ENCODE results near the gene PHAX.

- TF ChIP-seq CTCF (IDR thresholded peaks at IDR 0.05; ENCODE audit: poor library complexity) (no peak), EZH2phosphoT487 (IDR thresholded peaks at IDR 0.05; ENCODE audit: low read depth, severe bottlenecking, unreplicated experiment) (no peak)
These were observed 19.0 kb downstream of the PHAX start for GRCh38 chr5:126619781-126620180.

Measured in hepatocyte (in vitro differentiated cells).